ENCODE results near the gene PRTN3. TPM values are rescaled to one million over a fixed set of nuclear protein-coding genes. Genes with fewer than 3 reads are reported as not detected.

PRTN3 gene
- not detected in 2 replicates for total RNA-seq

- no peak for DNase-seq
Measured at GRCh38 chr19:840519-841206, at the start of gene PRTN3. TSS of gene PRTN3 (plus strand) at chr19:840999. CDS start at chr19:841009, 10 bp downstream.

- no peak for DNase-seq
Measured at GRCh38 chr19:791007-791566, 49.7 kb upstream of the PRTN3 start.

- DNase-seq: no peak
Measured at GRCh38 chr19:791567-792305, 49.1 kb upstream of the PRTN3 start.

- DNase-seq: peak; percentile 45
Measured at GRCh38 chr19:792306-792885, 48.4 kb upstream of the PRTN3 start.

GRCh38 chr19:793806-794205 lies 47.0 kb upstream of the PRTN3 start:
- DNase-seq: no peak

- DNase-seq: no peak
Measured at GRCh38 chr19:795073-795611, 45.7 kb upstream of the PRTN3 start.

- no peak for DNase-seq
Measured at GRCh38 chr19:795691-796581, 44.9 kb upstream of the PRTN3 start.

GRCh38 chr19:796692-797527 lies 43.9 kb upstream of the PRTN3 start, which contains the start of gene PTBP1:
TSS of gene PTBP1 (plus strand) at chr19:797452. CDS start at chr19:797498, 46 bp downstream.
- DNase-seq: peak; percentile 100

- peak; percentile 94 for DNase-seq
Measured at GRCh38 chr19:797528-798414, 43.0 kb upstream of the PRTN3 start.

- DNase-seq: no peak
Measured at GRCh38 chr19:798415-799075, 42.3 kb upstream of the PRTN3 start.

- DNase-seq: peak; percentile 60
Measured at GRCh38 chr19:799076-799881, 41.5 kb upstream of the PRTN3 start.

GRCh38 chr19:800360-801029 lies 40.3 kb upstream of the PRTN3 start:
- DNase-seq: peak; percentile 50

GRCh38 chr19:801030-801860 lies 39.6 kb upstream of the PRTN3 start:
- DNase-seq: peak; percentile 49

GRCh38 chr19:801861-802497 lies 38.8 kb upstream of the PRTN3 start:
- peak; percentile 84 for DNase-seq

- DNase-seq: peak; percentile 45
Measured at GRCh38 chr19:802498-803098, 38.2 kb upstream of the PRTN3 start.

GRCh38 chr19:803099-803561 lies 37.7 kb upstream of the PRTN3 start:
- no peak for DNase-seq
